OCI-LY7 (cell line): Measurements from ENCODE around the gene EYS.

Experiments used
- EZH2phosphoT487 ChIP-seq: fragments of 200-600 bp; sonication (generic); IDR thresholded peaks from 2 replicates; pipeline ENCODE4 v1.6.1; 2018; ENCODE audit warnings: low read depth, borderline replicate concordance, mild to moderate bottlenecking, mixed run types, antibody characterized with exemption, low read length, moderate library complexity, mixed read lengths
- TF ChIP-seq, protein P1 (sequence below): fragments of 200-600 bp; sonication (generic); conservative IDR thresholded peaks from 2 replicates; pipeline ENCODE4 v1.5.1; 2014; ENCODE audit warnings: mild to moderate bottlenecking, antibody characterized with exemption, low read length, moderate library complexity, mixed read lengths

DNA sequence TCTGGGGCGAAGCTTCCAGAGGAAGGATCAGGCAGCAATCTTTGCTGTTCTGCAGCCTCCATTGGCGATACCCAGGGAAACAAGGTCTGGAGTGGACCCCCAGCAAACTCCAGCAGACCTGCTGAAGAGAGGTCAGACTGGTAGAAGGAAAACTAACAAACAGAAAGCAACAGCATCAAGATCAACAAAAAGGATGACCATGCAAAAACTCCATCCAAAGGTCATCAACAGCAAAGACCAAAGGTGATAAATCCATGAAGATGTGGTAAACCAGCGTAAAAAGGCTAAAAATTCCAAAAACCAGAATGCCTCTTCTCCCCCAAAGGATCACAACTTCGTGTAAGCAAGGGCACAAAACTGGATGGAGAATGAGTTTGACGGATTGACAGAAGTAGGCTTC, 1818.6 kb downstream of the EYS start:
- TF ChIP-seq, protein P1, sequence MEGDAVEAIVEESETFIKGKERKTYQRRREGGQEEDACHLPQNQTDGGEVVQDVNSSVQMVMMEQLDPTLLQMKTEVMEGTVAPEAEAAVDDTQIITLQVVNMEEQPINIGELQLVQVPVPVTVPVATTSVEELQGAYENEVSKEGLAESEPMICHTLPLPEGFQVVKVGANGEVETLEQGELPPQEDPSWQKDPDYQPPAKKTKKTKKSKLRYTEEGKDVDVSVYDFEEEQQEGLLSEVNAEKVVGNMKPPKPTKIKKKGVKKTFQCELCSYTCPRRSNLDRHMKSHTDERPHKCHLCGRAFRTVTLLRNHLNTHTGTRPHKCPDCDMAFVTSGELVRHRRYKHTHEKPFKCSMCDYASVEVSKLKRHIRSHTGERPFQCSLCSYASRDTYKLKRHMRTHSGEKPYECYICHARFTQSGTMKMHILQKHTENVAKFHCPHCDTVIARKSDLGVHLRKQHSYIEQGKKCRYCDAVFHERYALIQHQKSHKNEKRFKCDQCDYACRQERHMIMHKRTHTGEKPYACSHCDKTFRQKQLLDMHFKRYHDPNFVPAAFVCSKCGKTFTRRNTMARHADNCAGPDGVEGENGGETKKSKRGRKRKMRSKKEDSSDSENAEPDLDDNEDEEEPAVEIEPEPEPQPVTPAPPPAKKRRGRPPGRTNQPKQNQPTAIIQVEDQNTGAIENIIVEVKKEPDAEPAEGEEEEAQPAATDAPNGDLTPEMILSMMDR: no peak
- TF ChIP-seq EZH2phosphoT487: no peak
